Ishikawa (cell line): Measurements from ENCODE around the gene QPCT.

Experiments
- CEBPB ChIP-seq: IDR thresholded peaks from 2 replicates; pipeline ENCODE4 v1.6.1; 2012
- CREB1 ChIP-seq: IDR thresholded peaks from 2 replicates; pipeline ENCODE4 v1.6.1; 2012; ENCODE audit warnings: low read depth
- EGR1 ChIP-seq: IDR thresholded peaks from 2 replicates; pipeline ENCODE4 v1.6.1; 2012
- EP300 ChIP-seq: IDR thresholded peaks from 2 replicates; pipeline ENCODE4 v1.6.1; 2012; ENCODE audit warnings: borderline replicate concordance
- FOXM1 ChIP-seq: IDR thresholded peaks from 2 replicates; pipeline ENCODE4 v1.6.1; 2012; ENCODE audit warnings: low read depth, borderline replicate concordance
- MAX ChIP-seq: IDR thresholded peaks from 2 replicates; pipeline ENCODE4 v1.6.1; 2012
- NFIC ChIP-seq: IDR thresholded peaks from 2 replicates; pipeline ENCODE4 v1.6.1; 2012
- RAD21 ChIP-seq: IDR thresholded peaks from 2 replicates; pipeline ENCODE4 v1.6.1; 2012; ENCODE audit warnings: low read depth
- REST ChIP-seq: IDR thresholded peaks from 2 replicates; pipeline ENCODE4 v1.6.1; 2012; ENCODE audit warnings: low read depth, mild to moderate bottlenecking
- TAF1 ChIP-seq: IDR thresholded peaks from 2 replicates; pipeline ENCODE4 v1.6.1; 2012; ENCODE audit warnings: low read depth, mild to moderate bottlenecking
- TCF12 ChIP-seq: IDR thresholded peaks from 2 replicates; pipeline ENCODE4 v1.6.1; 2012; ENCODE audit warnings: low read depth
- TEAD4 ChIP-seq: IDR thresholded peaks from 2 replicates; pipeline ENCODE4 v1.6.1; 2012
- USF1 ChIP-seq: IDR thresholded peaks from 2 replicates; pipeline ENCODE4 v1.6.1; 2012
- YY1 ChIP-seq: IDR thresholded peaks from 2 replicates; pipeline ENCODE4 v1.6.1; 2012; ENCODE audit warnings: low read depth
- ZBTB7A ChIP-seq: IDR thresholded peaks from 2 replicates; pipeline ENCODE4 v1.6.1; 2012; ENCODE audit warnings: low read depth

The QPCT gene

GRCh38 chr2:37333256-37333655 is 11.2 kb upstream of the QPCT start:
- TF ChIP-seq CEBPB = no peak
- TF ChIP-seq YY1 = no peak
- no peak for TF ChIP-seq MAX
- no peak for TF ChIP-seq TCF12
- TF ChIP-seq ZBTB7A = no peak
- no peak for TF ChIP-seq RAD21

- TF ChIP-seq NFIC (no peak), CREB1 (no peak), YY1 (no peak), RAD21 (no peak), TCF12 (no peak), FOXM1 (no peak), MAX (no peak), REST (no peak), ZBTB7A (no peak), EGR1 (no peak), CEBPB (no peak), TEAD4 (no peak), USF1 (no peak), EP300 (no peak), TAF1 (no peak)
Observed at GRCh38 chr2:37335604-37336003, 8.8 kb upstream of the QPCT start.

- TF ChIP-seq TEAD4 = no peak
- no peak for TF ChIP-seq YY1
- no peak for TF ChIP-seq FOXM1
- no peak for TF ChIP-seq NFIC
- no peak for TF ChIP-seq ZBTB7A
- no peak for TF ChIP-seq MAX
- no peak for TF ChIP-seq RAD21
- no peak for TF ChIP-seq EGR1
- TF ChIP-seq REST = no peak
- TF ChIP-seq USF1 = no peak
- no peak for TF ChIP-seq TAF1
- no peak for TF ChIP-seq CREB1
- no peak for TF ChIP-seq TCF12
- no peak for TF ChIP-seq CEBPB
- TF ChIP-seq EP300 = no peak
Observed at GRCh38 chr2:37337620-37338280, 6.7 kb upstream of the QPCT start.

GRCh38 chr2:37338933-37339332 is 5.5 kb upstream of the QPCT start:
- no peak for TF ChIP-seq EGR1
- TF ChIP-seq RAD21 = no peak
- no peak for TF ChIP-seq CREB1
- TF ChIP-seq TCF12 = no peak
- no peak for TF ChIP-seq MAX
- no peak for TF ChIP-seq YY1
- TF ChIP-seq NFIC = no peak
- no peak for TF ChIP-seq EP300

- TF ChIP-seq CEBPB = no peak
- TF ChIP-seq TCF12 = no peak
- no peak for TF ChIP-seq TEAD4
- no peak for TF ChIP-seq YY1
- TF ChIP-seq USF1 = no peak
- no peak for TF ChIP-seq MAX
- no peak for TF ChIP-seq TAF1
- TF ChIP-seq EP300 = no peak
- no peak for TF ChIP-seq NFIC
- TF ChIP-seq EGR1 = no peak
- TF ChIP-seq REST = no peak
- TF ChIP-seq ZBTB7A = no peak
- no peak for TF ChIP-seq FOXM1
- no peak for TF ChIP-seq CREB1
- no peak for TF ChIP-seq RAD21
Observed at GRCh38 chr2:37340637-37341036, 3.8 kb upstream of the QPCT start.
